IMR-90 (cell line): ENCODE results near the gene PRPSAP1. TPM values are rescaled to one million over a fixed set of nuclear protein-coding genes. Genes with fewer than 3 reads are reported as not detected.

Experiments
- ATAC-seq: fragments of 200-7000 bp; cut with Tn5 transposase; 2 replicates; pipeline ENCODE4 v1.9.1; 2020; ENCODE audit warnings: low read depth, mild to moderate bottlenecking, moderate library complexity
- BruUV-seq: library from RNA; stranded (reverse); fragments of 400-500 nt; replicated peaks from 2 replicates; lab custom pipeline; 2021; lab: Mats Ljungman, UMichigan
- CTCF ChIA-PET: fragments of 300-600 bp; formaldehyde crosslinking; extraction: SDS; loops from one replicate; lab custom pipeline; 2021; ENCODE audit warnings: antibody characterized with exemption; lab: Yijun Ruan, JAX
- POLR2A ChIA-PET: fragments of 300-600 bp; sonication (Branson Sonifier 250); formaldehyde crosslinking; loops from one replicate; lab custom pipeline; 2022; ENCODE audit warnings: antibody characterized with exemption; ENCODE audit not compliant: unreplicated experiment; lab: Charles Lee
- DNase-seq: peaks from one replicate; pipeline ENCODE4 v3.0.0; 2013
- H2AFZ ChIP-seq: replicated peaks from 2 replicates; pipeline ENCODE3; 2013; ENCODE audit warnings: low read length, mild to moderate bottlenecking; ENCODE audit not compliant: poor library complexity
- H2AK5ac ChIP-seq: 2 replicates; pipeline ENCODE4 v1.6.1; 2013; ENCODE audit warnings: low read depth, low read length, inconsistent platforms
- H2AK9ac ChIP-seq: replicated peaks from 2 replicates; pipeline ENCODE3; 2013; ENCODE audit warnings: mild to moderate bottlenecking, low read depth, low read length, moderate library complexity; ENCODE audit not compliant: poor library complexity
- H2BK120ac ChIP-seq: 2 replicates; pipeline ENCODE4 v1.6.1; 2013; ENCODE audit warnings: low read depth, low read length, inconsistent platforms
- H2BK15ac ChIP-seq: 3 replicates; pipeline ENCODE4 v1.6.1; 2013; ENCODE audit warnings: low read depth, low read length, inconsistent platforms
- H2BK20ac ChIP-seq: 2 replicates; pipeline ENCODE4 v1.6.1; 2013; ENCODE audit warnings: low read depth, mild to moderate bottlenecking, inconsistent platforms, low read length, moderate library complexity
- H2BK5ac ChIP-seq: 2 replicates; pipeline ENCODE4 v1.6.1; 2013; ENCODE audit warnings: mild to moderate bottlenecking, low read depth, low read length, inconsistent platforms; ENCODE audit not compliant: poor library complexity, severe bottlenecking
- H3K14ac ChIP-seq: replicated peaks from 2 replicates; pipeline ENCODE4 v1.6.1; 2013; ENCODE audit warnings: low read depth, low read length, inconsistent platforms
- H3K18ac ChIP-seq: 2 replicates; pipeline ENCODE4 v1.6.1; 2013; ENCODE audit warnings: low read depth, low read length, control low read depth
- H3K23ac ChIP-seq: 2 replicates; pipeline ENCODE4 v1.6.1; 2013; ENCODE audit warnings: low read depth, low read length, inconsistent platforms
- H3K27ac ChIP-seq: 2 replicates; pipeline ENCODE4 v1.5.1; 2013; ENCODE audit warnings: mild to moderate bottlenecking, control low read depth, low read length; ENCODE audit not compliant: insufficient read depth
- H3K27me3 ChIP-seq: 2 replicates; pipeline ENCODE4 v1.6.1; 2013; ENCODE audit warnings: low read length; ENCODE audit not compliant: control insufficient read depth, insufficient read depth
- H3K36me3 ChIP-seq: 2 replicates; pipeline ENCODE4 v1.6.1; 2013; ENCODE audit warnings: low read length, mixed read lengths; ENCODE audit not compliant: control insufficient read depth, insufficient read depth
- H3K4ac ChIP-seq: 2 replicates; pipeline ENCODE4 v1.6.1; 2013; ENCODE audit warnings: low read depth, low read length, inconsistent platforms
- H3K4me1 ChIP-seq: 2 replicates; pipeline ENCODE4 v1.6.1; 2013; ENCODE audit warnings: low read length, mixed read lengths; ENCODE audit not compliant: control insufficient read depth, insufficient read depth
- H3K4me2 ChIP-seq: 2 replicates; pipeline ENCODE4 v1.6.1; 2013; ENCODE audit warnings: low read depth, mild to moderate bottlenecking, control low read depth, low read length, moderate library complexity
- H3K4me3 ChIP-seq: 2 replicates; pipeline ENCODE4 v1.5.1; 2013; ENCODE audit warnings: low read depth, mild to moderate bottlenecking, control low read depth, low read length, moderate library complexity; ENCODE audit not compliant: insufficient read depth
- H3K56ac ChIP-seq: 2 replicates; pipeline ENCODE4 v1.6.1; 2013; ENCODE audit warnings: low read length, inconsistent platforms; ENCODE audit not compliant: insufficient read depth; ENCODE audit errors: extremely low read depth
- H3K79me1 ChIP-seq, 2 experiments: 2 replicates each; pipeline ENCODE4 v1.6.1; 2013; ENCODE audit warnings: low read length in 2 of 2, inconsistent platforms in 1 of 2, low read depth in 1 of 2
- H3K9ac ChIP-seq: 2 replicates; pipeline ENCODE4 v1.6.1; 2013; ENCODE audit warnings: low read depth, low read length, control low read depth
- H3K9me1 ChIP-seq: 2 replicates; pipeline ENCODE4 v1.6.1; 2013; ENCODE audit warnings: low read length, inconsistent platforms; ENCODE audit not compliant: insufficient read depth
- H3K9me3 ChIP-seq: 2 replicates; pipeline ENCODE4 v1.6.1; 2013; ENCODE audit warnings: low read length; ENCODE audit not compliant: control insufficient read depth, insufficient read depth
- H4K20me1 ChIP-seq: 2 replicates; pipeline ENCODE4 v1.6.1; 2013; ENCODE audit warnings: low read length, inconsistent platforms; ENCODE audit not compliant: insufficient read depth
- H4K5ac ChIP-seq: 2 replicates; pipeline ENCODE4 v1.6.1; 2013; ENCODE audit warnings: mild to moderate bottlenecking, low read depth, low read length, control low read depth
- H4K8ac ChIP-seq, 2 experiments: 2 replicates each; pipeline ENCODE4 v1.6.1; 2013; ENCODE audit warnings: low read depth in 2 of 2, low read length in 2 of 2, control low read depth in 1 of 2, inconsistent platforms in 1 of 2
- H4K91ac ChIP-seq: 2 replicates; pipeline ENCODE4 v1.6.1; 2013; ENCODE audit warnings: low read depth, low read length, inconsistent platforms; ENCODE audit not compliant: insufficient read depth
- MAFK ChIP-seq: IDR thresholded peaks from 2 replicates; pipeline ENCODE4 v1.6.1; 2012; ENCODE audit warnings: low read depth, low read length, improper control_type of control experiment
- RCOR1 ChIP-seq: IDR thresholded peaks from 2 replicates; pipeline ENCODE4 v1.6.1; 2012; ENCODE audit warnings: mild to moderate bottlenecking, low read length, improper control_type of control experiment; ENCODE audit not compliant: insufficient replicate concordance
- WGBS, 2 experiments: methylation state at CpG; one replicate each; pipeline versions ENCODE4 v1.1.5 to v1.1.7; 2013; ENCODE audit warnings: missing lambda C conversion rate in 2 of 2; ENCODE audit not compliant: insufficient read length in 1 of 2; ENCODE audit errors: extremely low coverage in 2 of 2; 5-methylcytosine and 5-hydroxymethylcytosine counted together
- dilution Hi-C: fragments of 300-500 bp; cut with HindIII; formaldehyde crosslinking; loops from one replicate; pipeline ENCODE4 v1.14.3; 2018; ENCODE audit warnings: low sequenced_read_pairs; ENCODE audit not compliant: unreplicated experiment
- in situ Hi-C: fragments of 300-500 bp; cut with MboI; formaldehyde crosslinking; loops from 3 replicates; pipeline ENCODE4 v1.14.3; 2019; ENCODE audit warnings: low sequenced_read_pairs, inconsistent platforms, mixed read lengths
- intact Hi-C: fragments of 100-400 bp; cut with micrococcal nuclease; formaldehyde crosslinking; loops from 2 replicates; pipeline ENCODE4 v1.10.0; 2022
- polyA plus RNA-seq, 3 experiments: library from polyadenylated mRNA; depleted of rRNA; stranded (reverse); fragments of >200 nt; gene quantifications; 2 replicates each; pipeline ENCODE4 v1.2.3, GENCODE V29; 2012; ENCODE audit warnings: low replicate concordance in 1 of 3
- total RNA-seq: library from RNA; depleted of rRNA; stranded (reverse); fragments of >200 nt; gene quantifications from 2 replicates; pipeline ENCODE4 v1.2.3, GENCODE V29; 2012

The PRPSAP1 gene
- total and polyA plus RNA-seq, 2 of the 4 experiments (the other 2 are of a cell fraction): 34.4 to 48.6 TPM

DNA sequence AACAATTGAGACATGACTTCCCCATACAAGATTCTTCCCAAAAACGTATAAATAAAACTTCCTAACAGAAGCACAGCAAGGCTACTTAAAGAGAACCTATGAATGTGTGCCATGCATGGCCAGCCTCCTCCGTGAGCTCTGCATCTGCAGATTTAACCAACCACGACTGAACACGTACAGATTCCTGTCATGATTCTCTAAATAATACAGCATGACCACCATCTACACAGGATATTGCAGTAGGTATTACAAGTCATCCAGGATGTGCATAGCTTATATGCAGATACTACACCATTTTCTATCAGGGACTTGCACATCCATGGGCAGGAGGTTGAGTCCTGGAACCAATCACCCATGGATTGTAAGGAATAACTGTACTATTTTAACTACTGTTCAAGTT is 44.3 kb downstream of the PRPSAP1 start:
- H3K18ac ChIP-seq: no peak overlapping the region
- H4K20me1 ChIP-seq: 0 out of 2 replicates have a peak, but pooled peaks cover under 1% of the 10 kb centered on the region
- H2BK20ac ChIP-seq: no peak overlapping the region
- no peak overlapping the region for H2AK5ac ChIP-seq
- H3K9ac ChIP-seq: no peak overlapping the region
- POLR2A ChIA-PET: no interaction called here
- no peak overlapping the region for H2AK9ac ChIP-seq
- intact Hi-C loops: no loop called here
- TF ChIP-seq MAFK (no peak), RCOR1 (no peak)
- H3K9me1 ChIP-seq: 0 out of 2 replicates have a peak, but pooled peaks cover 4% of the 10 kb centered on the region
- peaks cover 4 to 17% of the 10 kb centered on the region in 2 experiments; a peak in 1 of 4 replicates for H3K79me1 ChIP-seq
- peaks cover 3% of the 10 kb centered on the region; the same call in 1 of the 2 replicates for H3K4me1 ChIP-seq
- H3K27me3 ChIP-seq: no peaks in the 10 kb centered on the region
- no peak overlapping the region for H3K14ac ChIP-seq
- H3K56ac ChIP-seq: no peak overlapping the region
- H2BK5ac ChIP-seq: no peak overlapping the region
- no peak for DNase-seq
- no peak overlapping the region for H4K5ac ChIP-seq
- H2BK120ac ChIP-seq: no peak overlapping the region
- no CpG with 5 or more reads among the region's 4 CpGs for WGBS, 2 experiments
- CTCF ChIA-PET: interaction anchor here (1.6 kb wide), 1 partner anchor 76 kb away, joined by 3 read pairs; no protein-coding TSS in a partner anchor
- no peak overlapping the region for H2BK15ac ChIP-seq
- H3K4me2 ChIP-seq: no peak overlapping the region
- no TSS peak for BruUV-seq
- no peak overlapping the region for H3K27ac ChIP-seq
- H4K8ac ChIP-seq: no peak overlapping the region
- no peak overlapping the region for H3K23ac ChIP-seq
- in situ Hi-C loops: loop anchor here (10.0 kb wide), 1 partner anchor 195 kb away; the partner anchor contains the start of gene RHBDF2
- no peak overlapping the region for H4K91ac ChIP-seq
- H3K36me3 ChIP-seq: peaks cover 34% of the 10 kb centered on the region
- no peak overlapping the region for H3K4me3 ChIP-seq
- H2AFZ ChIP-seq: no peak overlapping the region
- H3K9me3 ChIP-seq: no peaks in the 10 kb centered on the region
- dilution Hi-C loops: no loop called here
- no peak overlapping the region for H3K4ac ChIP-seq
- no peak for ATAC-seq
